Cardiac fibroblast (primary cell): ENCODE measurements around the gene KRTAP5-1.
A peak's percentile ranks its signal among the peaks of the same experiment; 100 is the strongest.
"Not testable (repeated sequence)": the region's sequence is repeated elsewhere in the genome, so short reads cannot be mapped to it uniquely, and the experiment has no call there.

Source experiments
- DNase-seq, 2 donors: peaks; one replicate each; pipeline versions ENCODE4 v3.0.0 to v3.0.0-alpha.2; 2010; ENCODE audit warnings: low read depth in 2 of 2
- H3K4me3 ChIP-seq, 2 donors: replicated peaks in 1 of 2; 1 replicate in 1 of 2; 2 replicates in 1 of 2; pipeline ENCODE4 v1.5.1; 2011; ENCODE audit warnings: low read depth in 2 of 2, low read length in 2 of 2, mild to moderate bottlenecking in 2 of 2, moderate library complexity in 1 of 2
- CTCF ChIP-seq: IDR thresholded peaks from one replicate; pipeline ENCODE4 v1.5.1; 2011; ENCODE audit warnings: low read depth, mild to moderate bottlenecking, low read length, inconsistent platforms

Gene KRTAP5-1

GRCh38 chr11:1600626-1601025, 15.5 kb upstream of the KRTAP5-1 start:
- no peak for DNase-seq

GRCh38 chr11:1598816-1599215, 13.7 kb upstream of the KRTAP5-1 start:
- TF ChIP-seq CTCF: no peak
- no peak for DNase-seq
- no peak overlapping the region for H3K4me3 ChIP-seq

More at GRCh38 chr11:1600626-1601025, 15.5 kb upstream of the KRTAP5-1 start:
- no peak for TF ChIP-seq CTCF
- no peak overlapping the region for H3K4me3 ChIP-seq

- H3K4me3 ChIP-seq, DNase-seq: not testable (repeated sequence)
Measured at GRCh38 chr11:1598406-1598805, 13.3 kb upstream of the KRTAP5-1 start.

GRCh38 chr11:1597994-1598380, 12.9 kb upstream of the KRTAP5-1 start, which contains the start of gene KRTAP5-2:
Gene KRTAP5-2, minus strand, starts transcription at chr11:1598294. Its CDS starts 44 bp downstream, at chr11:1598250.
- TF ChIP-seq CTCF: no peak
- H3K4me3 ChIP-seq: no peak within 1 kb of the TSS
- DNase-seq: no peak

- no peak overlapping the region for H3K4me3 ChIP-seq
- DNase-seq: no peak
- no peak for TF ChIP-seq CTCF
Measured at GRCh38 chr11:1597331-1597993, 12.4 kb upstream of the KRTAP5-1 start.

GRCh38 chr11:1596576-1597121, 11.6 kb upstream of the KRTAP5-1 start:
- not testable (repeated sequence) for DNase-seq, H3K4me3 ChIP-seq

- not testable (repeated sequence) for H3K4me3 ChIP-seq
- DNase-seq: peak in 1 of 2 donors; percentile 27
Measured at GRCh38 chr11:1595994-1596575, 11.0 kb upstream of the KRTAP5-1 start.

GRCh38 chr11:1592628-1593027, 7.5 kb upstream of the KRTAP5-1 start:
- no peak for DNase-seq
- TF ChIP-seq CTCF: no peak
- H3K4me3 ChIP-seq: no peak overlapping the region
